HEK293 (cell line): ENCODE measurements around the gene CD86.

Experiments
- CTCF ChIA-PET: fragments of 350-600 bp; formaldehyde crosslinking; extraction: SDS; loops from one replicate; lab custom pipeline; 2021; ENCODE audit warnings: antibody characterized with exemption; lab: Yijun Ruan, JAX
- POLR2A ChIA-PET: fragments of 300-600 bp; formaldehyde crosslinking; extraction: SDS; loops from one replicate; lab custom pipeline; 2020; ENCODE audit warnings: antibody characterized with exemption, inconsistent platforms; lab: Yijun Ruan, JAX
- H3K27ac ChIP-seq: fragments of 200-500 bp; sonication (Bioruptor generic); 2 replicates; pipeline ENCODE4 v1.5.1; 2014; ENCODE audit warnings: low read depth, low read length, control low read depth, inconsistent platforms; ENCODE audit errors: extremely low read depth
- H3K36me3 ChIP-seq, 2 experiments: fragments of 200-500 bp in 1 of 2; sonication (Bioruptor generic) in 1 of 2; 1 replicate in 1 of 2; 2 replicates in 1 of 2; pipeline ENCODE4 v1.5.1; 2014 to 2017; ENCODE audit warnings: inconsistent platforms in 2 of 2, low read length in 2 of 2; ENCODE audit not compliant: control insufficient read depth in 2 of 2, insufficient read depth in 1 of 2
- H3K4me1 ChIP-seq: fragments of 200-500 bp; sonication (Bioruptor generic); 2 replicates; pipeline ENCODE4 v1.5.1; 2014; ENCODE audit warnings: mild to moderate bottlenecking, low read length, inconsistent platforms; ENCODE audit not compliant: control insufficient read depth, insufficient read depth
- H3K4me3 ChIP-seq: 2 replicates; pipeline ENCODE4 v1.5.1; 2011; ENCODE audit warnings: low read depth, mild to moderate bottlenecking, control low read depth, low read length, moderate library complexity
- H3K9me3 ChIP-seq: fragments of 200-500 bp; sonication (Bioruptor generic); 2 replicates; pipeline ENCODE4 v1.5.1; 2014; ENCODE audit warnings: low read depth, low read length, inconsistent platforms; ENCODE audit not compliant: control insufficient read depth, insufficient read depth
- IKZF3 ChIP-seq: fragments of 450-650 bp; IDR thresholded peaks from 2 replicates; pipeline ENCODE4 v1.5.0; 2018; ENCODE audit warnings: missing biosample characterization, mild to moderate bottlenecking, missing genetic modification characterization, moderate library complexity
- KLF16 ChIP-seq: fragments of 450-650 bp; formaldehyde crosslinking; IDR thresholded peaks from 2 replicates; pipeline ENCODE4 v1.5.1; 2017; ENCODE audit warnings: missing biosample characterization, missing genetic modification characterization
- PRDM1 ChIP-seq: fragments of 450-650 bp; formaldehyde crosslinking; IDR thresholded peaks from 2 replicates; pipeline ENCODE4; 2016; ENCODE audit warnings: missing biosample characterization, missing genetic modification characterization
- PRDM6 ChIP-seq: fragments of 450-650 bp; formaldehyde crosslinking; IDR thresholded peaks from 2 replicates; pipeline ENCODE4 v1.5.1; 2017; ENCODE audit warnings: missing biosample characterization, missing genetic modification characterization
- SP2 ChIP-seq: fragments of 450-650 bp; formaldehyde crosslinking; IDR thresholded peaks from 2 replicates; pipeline ENCODE4 v1.5.1; 2016; ENCODE audit warnings: missing biosample characterization, missing genetic modification characterization
- ZBTB10 ChIP-seq: fragments of 450-650 bp; formaldehyde crosslinking; IDR thresholded peaks from 2 replicates; pipeline ENCODE4 v1.5.1; 2016; ENCODE audit warnings: missing biosample characterization, missing genetic modification characterization
- ZFP69B ChIP-seq: fragments of 450-650 bp; formaldehyde crosslinking; IDR thresholded peaks from 2 replicates; pipeline ENCODE4 v1.5.1; 2016; ENCODE audit warnings: missing biosample characterization, missing genetic modification characterization
- ZNF146 ChIP-seq: fragments of 450-650 bp; formaldehyde crosslinking; IDR thresholded peaks from 2 replicates; pipeline ENCODE4 v1.5.1; 2016; ENCODE audit warnings: missing biosample characterization, missing genetic modification characterization
- ZNF223 ChIP-seq: fragments of 450-650 bp; formaldehyde crosslinking; IDR thresholded peaks from 2 replicates; pipeline ENCODE4 v1.5.1; 2016; ENCODE audit warnings: missing biosample characterization, missing genetic modification characterization
- ZNF239 ChIP-seq: fragments of 450-650 bp; formaldehyde crosslinking; IDR thresholded peaks from 2 replicates; pipeline ENCODE4 v1.5.1; 2016; ENCODE audit warnings: missing biosample characterization, missing genetic modification characterization
- ZNF280C ChIP-seq: fragments of 450-650 bp; formaldehyde crosslinking; IDR thresholded peaks from 2 replicates; pipeline ENCODE4 v1.5.1; 2016; ENCODE audit warnings: missing biosample characterization, missing genetic modification characterization
- ZNF398 ChIP-seq: fragments of 450-650 bp; formaldehyde crosslinking; IDR thresholded peaks from 2 replicates; pipeline ENCODE4 v1.5.1; 2017; ENCODE audit warnings: missing biosample characterization, missing genetic modification characterization
- ZNF513 ChIP-seq: fragments of 450-650 bp; IDR thresholded peaks from 2 replicates; pipeline ENCODE4 v1.5.1; 2018; ENCODE audit warnings: missing biosample characterization, missing genetic modification characterization
- ZNF514 ChIP-seq: fragments of 450-650 bp; formaldehyde crosslinking; IDR thresholded peaks from 2 replicates; pipeline ENCODE4 v1.5.1; 2016; ENCODE audit warnings: missing biosample characterization, missing genetic modification characterization
- ZNF549 ChIP-seq: fragments of 450-650 bp; IDR thresholded peaks from 2 replicates; pipeline ENCODE4 v1.5.1; 2018; ENCODE audit warnings: missing biosample characterization, missing genetic modification characterization, mild to moderate bottlenecking, inconsistent platforms, moderate library complexity
- ZNF555 ChIP-seq: fragments of 450-650 bp; formaldehyde crosslinking; conservative IDR thresholded peaks from 2 replicates; pipeline ENCODE4 v1.5.1; 2017; ENCODE audit warnings: missing biosample characterization, mild to moderate bottlenecking, missing genetic modification characterization, inconsistent platforms
- ZNF600 ChIP-seq: fragments of 450-650 bp; formaldehyde crosslinking; IDR thresholded peaks from 2 replicates; pipeline ENCODE4 v1.5.1; 2016; ENCODE audit warnings: missing biosample characterization, missing genetic modification characterization
- ZNF658 ChIP-seq: fragments of 450-650 bp; formaldehyde crosslinking; IDR thresholded peaks from 2 replicates; pipeline ENCODE4; 2016; ENCODE audit warnings: missing biosample characterization, missing genetic modification characterization
- ZNF660 ChIP-seq: fragments of 450-650 bp; IDR thresholded peaks from 2 replicates; pipeline ENCODE4 v1.5.1; 2018; ENCODE audit warnings: missing biosample characterization, mild to moderate bottlenecking, missing genetic modification characterization
- ZNF707 ChIP-seq: fragments of 450-650 bp; formaldehyde crosslinking; IDR thresholded peaks from 2 replicates; pipeline ENCODE4 v1.5.1; 2016; ENCODE audit warnings: missing biosample characterization, missing genetic modification characterization
- ZNF776 ChIP-seq: fragments of 450-650 bp; formaldehyde crosslinking; IDR thresholded peaks from 2 replicates; pipeline ENCODE4 v1.5.0; 2017; ENCODE audit warnings: missing biosample characterization, missing genetic modification characterization, borderline replicate concordance
- ZNF843 ChIP-seq: fragments of 450-650 bp; formaldehyde crosslinking; IDR thresholded peaks from 2 replicates; pipeline ENCODE4 v1.5.1; 2016; ENCODE audit warnings: missing biosample characterization, missing genetic modification characterization

The CD86 gene

GRCh38 chr3:122019493-122019892 lies 35.7 kb upstream of the CD86 start:
- H3K27ac ChIP-seq, result no peak overlapping the region
- no peaks in the 10 kb centered on the region for H3K9me3 ChIP-seq
- CTCF ChIA-PET, result interaction anchor here (0.6 to 1.0 kb wide), 2 partner anchors 188 to 239 kb away, joined by 3 read pairs; no protein-coding TSS in a partner anchor
- no peak for TF ChIP-seq ZNF280C (tag by site-specific recombination)
- TF ChIP-seq ZBTB10 (tag by site-specific recombination), result no peak
- no peak for TF ChIP-seq ZNF223 (tag by site-specific recombination)
- no peak for TF ChIP-seq ZNF707 (tag by site-specific recombination)
- TF ChIP-seq ZNF658, result no peak
- no peak for TF ChIP-seq ZNF776
- no peak for TF ChIP-seq ZNF549 (tag by site-specific recombination)
- TF ChIP-seq IKZF3 (tag by site-specific recombination), result no peak
- TF ChIP-seq ZNF843 (tag by site-specific recombination), result no peak
- TF ChIP-seq ZNF555, result no peak
- no peaks in the 10 kb centered on the region for H3K4me1 ChIP-seq
- H3K36me3 ChIP-seq, result no peaks in the 10 kb centered on the region
- H3K4me3 ChIP-seq, result no peak overlapping the region
- POLR2A ChIA-PET, result no interaction called here

- POLR2A ChIA-PET, result interaction anchor here (0.6 kb wide), 1 partner anchor 798 kb away, joined by 4 read pairs; no protein-coding TSS in a partner anchor
- H3K4me3 ChIP-seq, result no peak overlapping the region
- H3K27ac ChIP-seq, result no peak overlapping the region
Measured at GRCh38 chr3:122021037-122021436, 34.1 kb upstream of the CD86 start.

More at GRCh38 chr3:122021037-122021436, 34.1 kb upstream of the CD86 start:
- H3K9me3 ChIP-seq, result no peaks in the 10 kb centered on the region
- no peak for TF ChIP-seq ZNF600 (tag by site-specific recombination)
- TF ChIP-seq SP2 (tag by site-specific recombination), result no peak
- TF ChIP-seq PRDM6 (tag by site-specific recombination), result no peak
- no peak for TF ChIP-seq ZNF843 (tag by site-specific recombination)
- no peak for TF ChIP-seq ZNF514 (tag by site-specific recombination)
- no peak for TF ChIP-seq ZFP69B (tag by site-specific recombination)
- TF ChIP-seq KLF16 (tag by site-specific recombination), result no peak
- no peak for TF ChIP-seq ZNF660 (tag by site-specific recombination)
- TF ChIP-seq ZNF239, result no peak
- TF ChIP-seq ZNF398 (tag by site-specific recombination), result no peak
- no peak for TF ChIP-seq ZNF513 (tag by site-specific recombination)
- TF ChIP-seq ZNF146 (tag by site-specific recombination), result no peak
- TF ChIP-seq PRDM1, result no peak
- TF ChIP-seq, all 188 proteins: peak for 0
- CTCF ChIA-PET, result no interaction called here
- no peaks in the 10 kb centered on the region for H3K36me3 ChIP-seq
- H3K4me1 ChIP-seq, result no peaks in the 10 kb centered on the region
